OCI-LY7 (cell line): ENCODE results near the gene CLEC16A.

Source experiments
- EZH2phosphoT487 ChIP-seq: fragments of 200-600 bp; sonication (generic); IDR thresholded peaks from 2 replicates; pipeline ENCODE4 v1.6.1; 2018; ENCODE audit warnings: low read depth, borderline replicate concordance, mild to moderate bottlenecking, mixed run types, antibody characterized with exemption, low read length, moderate library complexity, mixed read lengths
- TF ChIP-seq, protein P1 (sequence below): fragments of 200-600 bp; sonication (generic); conservative IDR thresholded peaks from 2 replicates; pipeline ENCODE4 v1.5.1; 2014; ENCODE audit warnings: mild to moderate bottlenecking, antibody characterized with exemption, low read length, moderate library complexity, mixed read lengths

DNA sequence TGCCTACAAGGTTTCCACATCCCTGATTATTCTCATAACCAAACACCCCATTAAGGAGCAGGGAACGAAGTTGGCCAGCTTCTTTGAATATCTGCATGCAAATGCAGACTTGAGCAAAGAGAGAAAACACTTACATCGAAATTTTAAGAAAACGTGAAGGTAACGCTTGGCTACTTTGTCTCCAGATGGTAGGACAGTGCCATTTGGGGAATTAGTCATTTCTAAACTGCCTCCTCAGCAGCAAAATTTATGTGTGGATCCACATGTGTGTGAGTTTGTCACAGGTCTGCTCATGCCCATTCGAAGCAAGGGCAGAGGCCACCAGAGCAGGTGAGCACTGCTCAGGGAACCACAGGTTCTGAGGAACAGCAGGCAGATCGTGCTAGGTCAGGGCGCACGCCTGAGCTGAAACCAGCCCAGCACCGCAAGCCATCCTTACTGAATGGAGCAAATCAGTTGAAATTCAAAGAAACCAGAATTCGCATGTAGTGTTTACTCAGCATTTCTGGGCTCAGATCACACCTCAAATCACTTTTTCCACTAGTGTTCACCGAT is 231.5 kb downstream of the CLEC16A start:
- TF ChIP-seq, protein P1, sequence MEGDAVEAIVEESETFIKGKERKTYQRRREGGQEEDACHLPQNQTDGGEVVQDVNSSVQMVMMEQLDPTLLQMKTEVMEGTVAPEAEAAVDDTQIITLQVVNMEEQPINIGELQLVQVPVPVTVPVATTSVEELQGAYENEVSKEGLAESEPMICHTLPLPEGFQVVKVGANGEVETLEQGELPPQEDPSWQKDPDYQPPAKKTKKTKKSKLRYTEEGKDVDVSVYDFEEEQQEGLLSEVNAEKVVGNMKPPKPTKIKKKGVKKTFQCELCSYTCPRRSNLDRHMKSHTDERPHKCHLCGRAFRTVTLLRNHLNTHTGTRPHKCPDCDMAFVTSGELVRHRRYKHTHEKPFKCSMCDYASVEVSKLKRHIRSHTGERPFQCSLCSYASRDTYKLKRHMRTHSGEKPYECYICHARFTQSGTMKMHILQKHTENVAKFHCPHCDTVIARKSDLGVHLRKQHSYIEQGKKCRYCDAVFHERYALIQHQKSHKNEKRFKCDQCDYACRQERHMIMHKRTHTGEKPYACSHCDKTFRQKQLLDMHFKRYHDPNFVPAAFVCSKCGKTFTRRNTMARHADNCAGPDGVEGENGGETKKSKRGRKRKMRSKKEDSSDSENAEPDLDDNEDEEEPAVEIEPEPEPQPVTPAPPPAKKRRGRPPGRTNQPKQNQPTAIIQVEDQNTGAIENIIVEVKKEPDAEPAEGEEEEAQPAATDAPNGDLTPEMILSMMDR: no peak
- no peak for TF ChIP-seq EZH2phosphoT487
